ENCODE measurements around the gene GRB10. TPM values are rescaled to one million over a fixed set of nuclear protein-coding genes. Genes with fewer than 3 reads are reported as not detected.

GRB10 gene
- total RNA-seq, 1 experiment from 2014 or later = 38.3 TPM

GRCh38 chr7:50724526-50725520 lies 57.9 kb downstream of the GRB10 start:
- no peaks in the 10 kb centered on the region for H3K36me3 ChIP-seq (ENCODE audit: control insufficient read depth, insufficient read depth, low read length)
- H3K9me3 ChIP-seq (ENCODE audit: control insufficient read depth, insufficient read depth, low read depth, low read length) = no peaks in the 10 kb centered on the region
- intact Hi-C loops (cut with micrococcal nuclease; ENCODE audit: unreplicated experiment) (no loop called here), in situ Hi-C loops (cut with HindIII; ENCODE audit: low pct_unique_long_range_greater_than_20kb, low sequenced_read_pairs) (no loop called here)
- no peak overlapping the region for H3K4me3 ChIP-seq (ENCODE audit: low read depth in 2 of 2, low read length in 2 of 2)
- ChIA-PET POLR2A (no interaction called here), CTCF (no interaction called here)
- no TSS peak for BruUV-seq (replicated peaks)
- H3K4me1 ChIP-seq (ENCODE audit: control insufficient read depth, insufficient read depth, low read length) = no peaks in the 10 kb centered on the region
- H3K27me3 ChIP-seq (ENCODE audit: control insufficient read depth, insufficient read depth, low read length) = no peaks in the 10 kb centered on the region
- no peak overlapping the region for H3K27ac ChIP-seq (ENCODE audit: low read length)
- TF ChIP-seq TCF7L2 (IDR thresholded peaks at IDR 0.05; ENCODE audit: low read depth, low read length) = no peak
- no peak for TF ChIP-seq POLR2AphosphoS5 (IDR thresholded peaks at IDR 0.05; ENCODE audit: low read depth, low read length)
- TF ChIP-seq, protein P1, sequence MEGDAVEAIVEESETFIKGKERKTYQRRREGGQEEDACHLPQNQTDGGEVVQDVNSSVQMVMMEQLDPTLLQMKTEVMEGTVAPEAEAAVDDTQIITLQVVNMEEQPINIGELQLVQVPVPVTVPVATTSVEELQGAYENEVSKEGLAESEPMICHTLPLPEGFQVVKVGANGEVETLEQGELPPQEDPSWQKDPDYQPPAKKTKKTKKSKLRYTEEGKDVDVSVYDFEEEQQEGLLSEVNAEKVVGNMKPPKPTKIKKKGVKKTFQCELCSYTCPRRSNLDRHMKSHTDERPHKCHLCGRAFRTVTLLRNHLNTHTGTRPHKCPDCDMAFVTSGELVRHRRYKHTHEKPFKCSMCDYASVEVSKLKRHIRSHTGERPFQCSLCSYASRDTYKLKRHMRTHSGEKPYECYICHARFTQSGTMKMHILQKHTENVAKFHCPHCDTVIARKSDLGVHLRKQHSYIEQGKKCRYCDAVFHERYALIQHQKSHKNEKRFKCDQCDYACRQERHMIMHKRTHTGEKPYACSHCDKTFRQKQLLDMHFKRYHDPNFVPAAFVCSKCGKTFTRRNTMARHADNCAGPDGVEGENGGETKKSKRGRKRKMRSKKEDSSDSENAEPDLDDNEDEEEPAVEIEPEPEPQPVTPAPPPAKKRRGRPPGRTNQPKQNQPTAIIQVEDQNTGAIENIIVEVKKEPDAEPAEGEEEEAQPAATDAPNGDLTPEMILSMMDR (IDR thresholded peaks at IDR 0.05) = no peak
- TF ChIP-seq REST (IDR thresholded peaks at IDR 0.05; ENCODE audit: insufficient read depth in 1 of 2, low read depth in 2 of 2, low read length in 1 of 2) = no peak
- TF ChIP-seq SIN3A (IDR thresholded peaks at IDR 0.05; ENCODE audit: borderline replicate concordance, insufficient read depth, low read depth, low read length) = no peak
- DNase-seq (ENCODE audit: low read depth, low spot score) = no peak
- ATAC-seq = no peak

DNA sequence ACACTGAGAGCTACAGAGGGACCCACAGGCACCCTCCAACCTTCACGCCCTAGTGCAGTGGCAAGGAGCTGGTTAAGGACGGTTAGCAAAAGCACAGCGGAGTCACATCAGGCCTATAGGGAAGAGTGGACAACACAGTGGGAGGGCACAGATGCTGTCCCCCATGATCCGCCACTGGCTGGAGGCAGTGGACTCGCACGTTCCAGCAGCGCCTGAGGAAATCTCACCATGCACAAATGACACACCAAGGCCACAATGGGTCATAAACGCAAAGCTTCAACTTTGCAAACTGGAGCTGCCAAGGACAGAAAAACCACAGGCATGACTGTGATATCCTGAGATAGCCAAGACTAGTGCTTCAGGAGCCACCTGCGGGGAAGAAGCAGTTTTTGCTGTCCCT lies 58.8 kb downstream of the GRB10 start:
- in situ Hi-C loops (cut with HindIII; ENCODE audit: low pct_unique_long_range_greater_than_20kb, low sequenced_read_pairs) (no loop called here), intact Hi-C loops (cut with micrococcal nuclease; ENCODE audit: unreplicated experiment) (no loop called here)
- CTCF ChIA-PET = no interaction called here
- TF ChIP-seq TCF7L2 (IDR thresholded peaks at IDR 0.05; ENCODE audit: low read depth, low read length) (no peak), REST (IDR thresholded peaks at IDR 0.05; ENCODE audit: insufficient read depth in 1 of 2, low read depth in 2 of 2, low read length in 1 of 2) (no peak), POLR2AphosphoS5 (IDR thresholded peaks at IDR 0.05; ENCODE audit: low read depth, low read length) (no peak)
- Histone ChIP-seq H3K4me3 (ENCODE audit: low read depth in 2 of 2, low read length in 2 of 2) (no peak overlapping the region), H3K4me1 (ENCODE audit: control insufficient read depth, insufficient read depth, low read length) (no peaks in the 10 kb centered on the region), H3K36me3 (ENCODE audit: control insufficient read depth, insufficient read depth, low read length) (no peaks in the 10 kb centered on the region), H3K27me3 (ENCODE audit: control insufficient read depth, insufficient read depth, low read length) (no peaks in the 10 kb centered on the region), H3K9me3 (ENCODE audit: control insufficient read depth, insufficient read depth, low read depth, low read length) (no peaks in the 10 kb centered on the region), H3K27ac (ENCODE audit: low read length) (no peak overlapping the region)
- no TSS peak for BruUV-seq (replicated peaks)
- POLR2A ChIA-PET = no interaction called here
- ATAC-seq = no peak
- DNase-seq (ENCODE audit: low read depth, low spot score) = no peak
